Neural crest cell (in vitro differentiated cells): ENCODE data around the gene TIPRL. TPM values are rescaled to one million over a fixed set of nuclear protein-coding genes. Genes with fewer than 3 reads are reported as not detected.

ENCODE experiments used
- DNase-seq: peaks from one replicate; pipeline ENCODE4 v3.0.0; 2021; ENCODE audit warnings: low read depth, mixed read lengths, low spot score
- H3K27ac Mint-ChIP-seq: one replicate; pipeline ENCODE4 v1.8.0; 2021; ENCODE audit warnings: mild to moderate bottlenecking, mixed read lengths; ENCODE audit not compliant: unreplicated experiment
- H3K27me3 Mint-ChIP-seq: 2 replicates; pipeline ENCODE4 v1.8.0; 2021; ENCODE audit warnings: low read depth, mild to moderate bottlenecking, mixed read lengths
- H3K36me3 Mint-ChIP-seq: 2 replicates; pipeline ENCODE4 v1.8.0; 2021; ENCODE audit warnings: low read depth, mild to moderate bottlenecking, mixed read lengths
- H3K4me1 Mint-ChIP-seq: 2 replicates; pipeline ENCODE4 v1.8.0; 2021; ENCODE audit warnings: mixed read lengths
- H3K4me3 Mint-ChIP-seq: one replicate; pipeline ENCODE4 v1.8.0; 2021; ENCODE audit warnings: mild to moderate bottlenecking, mixed read lengths
- H3K9me3 Mint-ChIP-seq: 2 replicates; pipeline ENCODE4 v1.8.0; 2021; ENCODE audit warnings: mixed read lengths
- total RNA-seq: library from RNA; stranded (reverse); gene quantifications from 2 replicates; pipeline ENCODE4 v1.2.1, GENCODE V29; 2021
- TF ChIP-seq, protein P1 (sequence below): fragments of 200-600 bp; sonication (generic); conservative IDR thresholded peaks from 2 replicates; pipeline ENCODE4 v1.5.0; 2021; ENCODE audit warnings: antibody characterized with exemption, mild to moderate bottlenecking

Gene TIPRL
- total RNA-seq, 1 donor from 2014 or later, result 28.3 TPM

GRCh38 chr1:168234846-168235547 is 56.2 kb downstream of the TIPRL start:
- no peaks in the 10 kb centered on the region for H3K27me3 Mint-ChIP-seq
- no peaks in the 10 kb centered on the region for H3K9me3 Mint-ChIP-seq
- H3K27ac Mint-ChIP-seq, result no peak overlapping the region
- no peak overlapping the region for H3K4me3 Mint-ChIP-seq
- H3K4me1 Mint-ChIP-seq, result no peaks in the 10 kb centered on the region
- TF ChIP-seq, protein P1, sequence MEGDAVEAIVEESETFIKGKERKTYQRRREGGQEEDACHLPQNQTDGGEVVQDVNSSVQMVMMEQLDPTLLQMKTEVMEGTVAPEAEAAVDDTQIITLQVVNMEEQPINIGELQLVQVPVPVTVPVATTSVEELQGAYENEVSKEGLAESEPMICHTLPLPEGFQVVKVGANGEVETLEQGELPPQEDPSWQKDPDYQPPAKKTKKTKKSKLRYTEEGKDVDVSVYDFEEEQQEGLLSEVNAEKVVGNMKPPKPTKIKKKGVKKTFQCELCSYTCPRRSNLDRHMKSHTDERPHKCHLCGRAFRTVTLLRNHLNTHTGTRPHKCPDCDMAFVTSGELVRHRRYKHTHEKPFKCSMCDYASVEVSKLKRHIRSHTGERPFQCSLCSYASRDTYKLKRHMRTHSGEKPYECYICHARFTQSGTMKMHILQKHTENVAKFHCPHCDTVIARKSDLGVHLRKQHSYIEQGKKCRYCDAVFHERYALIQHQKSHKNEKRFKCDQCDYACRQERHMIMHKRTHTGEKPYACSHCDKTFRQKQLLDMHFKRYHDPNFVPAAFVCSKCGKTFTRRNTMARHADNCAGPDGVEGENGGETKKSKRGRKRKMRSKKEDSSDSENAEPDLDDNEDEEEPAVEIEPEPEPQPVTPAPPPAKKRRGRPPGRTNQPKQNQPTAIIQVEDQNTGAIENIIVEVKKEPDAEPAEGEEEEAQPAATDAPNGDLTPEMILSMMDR, result peak; percentile 65
- no peak for DNase-seq
- peaks cover 8% of the 10 kb centered on the region for H3K36me3 Mint-ChIP-seq

DNA sequence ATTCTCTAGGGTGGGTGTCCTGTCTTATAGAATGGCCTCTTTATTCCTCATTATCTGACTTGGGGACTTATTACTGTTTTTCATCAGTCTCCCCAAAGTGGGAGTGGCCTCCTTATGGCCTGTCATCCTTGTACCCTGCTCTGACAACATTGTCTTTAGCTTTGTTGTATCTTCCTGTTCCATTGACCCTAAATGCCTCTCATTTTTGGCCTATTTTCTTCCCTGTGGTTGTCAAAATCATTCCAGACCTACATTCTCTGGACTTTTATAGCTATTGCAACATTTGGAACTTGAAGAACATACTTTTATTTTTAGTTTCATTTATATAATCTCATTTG is 56.8 kb downstream of the TIPRL start:
- Mint-ChIP-seq H3K36me3 (peaks cover 12% of the 10 kb centered on the region), H3K4me1 (no peaks in the 10 kb centered on the region), H3K4me3 (no peak overlapping the region), H3K9me3 (no peaks in the 10 kb centered on the region), H3K27me3 (no peaks in the 10 kb centered on the region), H3K27ac (no peak overlapping the region)
- DNase-seq, result no peak
- TF ChIP-seq, protein P1, result no peak

DNA sequence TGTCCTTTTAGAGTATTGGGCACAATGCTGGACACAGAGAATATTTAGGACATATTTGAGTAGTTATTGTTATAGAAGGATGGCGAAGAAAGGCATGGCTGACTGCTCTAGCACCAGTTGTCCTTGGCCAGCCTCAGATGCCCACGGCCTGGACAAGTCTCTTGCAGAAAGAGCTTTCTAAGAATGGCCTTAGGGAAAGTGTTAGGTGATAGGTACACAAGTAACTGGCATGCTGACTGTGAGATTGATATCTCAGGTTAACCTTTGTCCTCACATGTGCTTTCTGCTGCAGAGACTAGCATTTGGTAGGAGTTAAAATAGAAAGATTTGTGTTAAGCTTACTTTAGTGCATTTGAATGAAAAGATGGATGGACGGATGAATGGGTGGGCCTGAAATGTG is 57.2 kb downstream of the TIPRL start:
- Mint-ChIP-seq H3K27me3 (no peaks in the 10 kb centered on the region), H3K4me1 (no peaks in the 10 kb centered on the region), H3K9me3 (no peaks in the 10 kb centered on the region), H3K4me3 (no peak overlapping the region), H3K36me3 (peaks cover 12% of the 10 kb centered on the region), H3K27ac (no peak overlapping the region)
- DNase-seq, result no peak
- TF ChIP-seq, protein P1, result no peak

DNA sequence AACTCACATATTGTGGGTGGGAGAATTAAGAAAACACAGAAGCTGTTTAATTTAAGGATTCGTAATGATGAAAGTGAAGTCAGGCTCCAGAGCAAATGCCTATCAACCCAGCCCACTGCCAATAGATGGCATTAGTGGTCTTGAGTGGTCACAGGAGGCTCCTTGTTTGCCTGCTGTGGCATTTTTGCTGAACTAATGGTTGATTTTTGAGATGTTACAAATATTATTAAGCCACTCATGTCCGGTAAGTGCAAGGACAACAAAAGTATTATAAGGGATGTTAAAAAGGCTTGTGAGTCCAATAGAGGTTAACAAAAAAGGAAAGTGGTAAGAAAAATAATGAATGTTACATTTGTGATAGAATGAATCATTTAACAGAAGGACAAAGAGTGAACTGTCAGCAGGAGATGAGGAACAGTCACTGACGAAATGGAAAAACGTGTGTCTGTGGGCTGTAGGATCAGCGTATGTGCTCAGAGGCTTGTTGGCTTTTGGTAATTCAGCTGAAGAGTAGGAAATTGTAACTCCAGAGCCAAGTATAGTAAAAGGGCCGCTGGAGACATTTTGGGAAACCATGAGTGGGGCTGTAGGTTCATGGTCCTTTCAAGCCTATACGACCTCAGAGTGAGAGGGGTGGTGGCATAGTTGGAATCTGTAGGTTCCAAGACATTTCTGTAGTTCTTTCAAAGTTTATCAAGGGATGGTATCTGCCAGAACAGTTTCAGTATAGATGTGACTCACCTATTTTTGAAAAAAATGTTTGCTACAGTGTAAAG is 58.3 kb downstream of the TIPRL start:
- DNase-seq, result no peak
- H3K9me3 Mint-ChIP-seq, result no peaks in the 10 kb centered on the region
- H3K4me1 Mint-ChIP-seq, result no peaks in the 10 kb centered on the region
- TF ChIP-seq, protein P1, result no peak
- H3K27ac Mint-ChIP-seq, result no peak overlapping the region
- peaks cover 17% of the 10 kb centered on the region for H3K36me3 Mint-ChIP-seq
- no peak overlapping the region for H3K4me3 Mint-ChIP-seq
- H3K27me3 Mint-ChIP-seq, result no peaks in the 10 kb centered on the region

- Mint-ChIP-seq H3K36me3 (peaks cover 47% of the 10 kb centered on the region), H3K27me3 (no peaks in the 10 kb centered on the region), H3K4me3 (no peak overlapping the region), H3K4me1 (peaks cover 4% of the 10 kb centered on the region), H3K9me3 (no peaks in the 10 kb centered on the region), H3K27ac (no peak overlapping the region)
- DNase-seq, result no peak
- TF ChIP-seq, protein P1, result no peak
Measured at GRCh38 chr1:168243198-168243597, 64.4 kb downstream of the TIPRL start.
